OCI-LY1 (cell line): ENCODE results near the gene SYT1.

ENCODE experiments used
- H2AFZ ChIP-seq: fragments of 200-600 bp; sonication (generic), shearing (Covaris generic); 2 replicates; pipeline ENCODE4 v1.6.0; 2014; ENCODE audit warnings: antibody characterized with exemption, mild to moderate bottlenecking, low read length
- H3F3A ChIP-seq: fragments of 200-600 bp; sonication (generic), shearing (Covaris generic); 2 replicates; pipeline ENCODE4 v1.6.0; 2014; ENCODE audit warnings: mild to moderate bottlenecking, antibody characterized with exemption, low read length, moderate library complexity; ENCODE audit not compliant: insufficient read depth
- H3K27ac ChIP-seq: fragments of 200-600 bp; sonication (generic); 2 replicates; pipeline ENCODE4 v1.5.1; 2014; ENCODE audit warnings: low read length, mixed run types, mild to moderate bottlenecking, low read depth; ENCODE audit not compliant: poor library complexity, severe bottlenecking
- H3K27me3 ChIP-seq: fragments of 200-600 bp; sonication (generic); 2 replicates; pipeline ENCODE4 v1.6.0; 2014; ENCODE audit warnings: antibody characterized with exemption, mild to moderate bottlenecking, low read length, moderate library complexity; ENCODE audit not compliant: insufficient read depth
- H3K36me3 ChIP-seq: fragments of 200-600 bp; sonication (generic); 2 replicates; pipeline ENCODE4 v1.6.1; 2014; ENCODE audit warnings: mild to moderate bottlenecking, antibody characterized with exemption, low read length, moderate library complexity, mixed read lengths; ENCODE audit not compliant: insufficient read depth
- H3K4me1 ChIP-seq: fragments of 200-600 bp; sonication (generic); 2 replicates; pipeline ENCODE4 v1.5.1; 2014; ENCODE audit warnings: mild to moderate bottlenecking, low read length, moderate library complexity; ENCODE audit not compliant: insufficient read depth, severe bottlenecking
- H3K4me2 ChIP-seq: fragments of 200-600 bp; sonication (generic), shearing (Covaris generic); 2 replicates; pipeline ENCODE4 v1.6.1; 2014; ENCODE audit warnings: low read length
- H3K4me3 ChIP-seq: fragments of 200-600 bp; sonication (generic); 2 replicates; pipeline ENCODE4 v1.5.1; 2014; ENCODE audit warnings: low read length, low read depth, mild to moderate bottlenecking, mixed read lengths; ENCODE audit not compliant: poor library complexity, severe bottlenecking
- H3K79me2 ChIP-seq: fragments of 200-600 bp; shearing (Covaris generic); 2 replicates; pipeline ENCODE4 v1.6.1; 2016; ENCODE audit warnings: mixed run types, low read length, mixed read lengths; ENCODE audit not compliant: insufficient read depth
- H3K9ac ChIP-seq: fragments of 200-600 bp; sonication (generic), shearing (Covaris generic); 2 replicates; pipeline ENCODE4 v1.6.1; 2014; ENCODE audit warnings: mild to moderate bottlenecking, low read length, mixed read lengths
- H3K9me2 ChIP-seq: fragments of 200-600 bp; sonication (generic), shearing (Covaris generic); 2 replicates; pipeline ENCODE4 v1.6.1; 2014; ENCODE audit warnings: low read depth, mild to moderate bottlenecking, low read length, mixed read lengths
- H3K9me3 ChIP-seq: fragments of 200-600 bp; shearing (Covaris generic); 2 replicates; pipeline ENCODE4 v1.6.1; 2014; ENCODE audit warnings: low read length, mixed read lengths
- H4K20me1 ChIP-seq: fragments of 200-600 bp; sonication (generic), shearing (Covaris generic); 2 replicates; pipeline ENCODE4 v1.6.0; 2016; ENCODE audit warnings: mild to moderate bottlenecking, low read length; ENCODE audit not compliant: insufficient read depth
- CTCF ChIP-seq: fragments of 200-600 bp; sonication (generic), shearing (Covaris generic); IDR thresholded peaks from 2 replicates; pipeline ENCODE4 v1.5.1; 2017; ENCODE audit warnings: mild to moderate bottlenecking, antibody characterized with exemption, low read length, moderate library complexity, mixed read lengths
- EZH2 ChIP-seq: fragments of 200-600 bp; sonication (generic), shearing (Covaris generic); IDR thresholded peaks from 2 replicates; pipeline ENCODE4 v1.8.0; 2017; ENCODE audit warnings: borderline replicate concordance, mixed run types, mild to moderate bottlenecking, antibody characterized with exemption, low read length, moderate library complexity, mixed read lengths

SYT1 gene

GRCh38 chr12:78871566-78871965, 7.0 kb downstream of the SYT1 start:
- Histone ChIP-seq H3K36me3 (no peaks in the 10 kb centered on the region), H3K4me1 (no peaks in the 10 kb centered on the region), H3K9me3 (no peaks in the 10 kb centered on the region), H2AFZ (no peak overlapping the region), H3K79me2 (no peaks in the 10 kb centered on the region), H3K4me3 (no peak overlapping the region), H3F3A (no peaks in the 10 kb centered on the region), H3K27me3 (no peaks in the 10 kb centered on the region), H3K27ac (no peak overlapping the region), H3K9me2 (no peaks in the 10 kb centered on the region), H4K20me1 (no peaks in the 10 kb centered on the region), H3K9ac (no peak overlapping the region), H3K4me2 (no peak overlapping the region)
- no peak for TF ChIP-seq EZH2
- no peak for TF ChIP-seq CTCF

GRCh38 chr12:78878459-78878858, 13.9 kb downstream of the SYT1 start:
- H2AFZ ChIP-seq: no peak overlapping the region
- H3K36me3 ChIP-seq: no peaks in the 10 kb centered on the region
- H4K20me1 ChIP-seq: no peaks in the 10 kb centered on the region
- no peak overlapping the region for H3K9ac ChIP-seq
- no peaks in the 10 kb centered on the region for H3F3A ChIP-seq
- no peak overlapping the region for H3K4me2 ChIP-seq
- H3K9me3 ChIP-seq: no peaks in the 10 kb centered on the region
- no peak overlapping the region for H3K4me3 ChIP-seq
- TF ChIP-seq CTCF: no peak
- no peak for TF ChIP-seq EZH2
- H3K9me2 ChIP-seq: no peaks in the 10 kb centered on the region
- H3K27ac ChIP-seq: no peak overlapping the region
- H3K79me2 ChIP-seq: no peaks in the 10 kb centered on the region
- H3K4me1 ChIP-seq: no peaks in the 10 kb centered on the region
- no peaks in the 10 kb centered on the region for H3K27me3 ChIP-seq

DNA sequence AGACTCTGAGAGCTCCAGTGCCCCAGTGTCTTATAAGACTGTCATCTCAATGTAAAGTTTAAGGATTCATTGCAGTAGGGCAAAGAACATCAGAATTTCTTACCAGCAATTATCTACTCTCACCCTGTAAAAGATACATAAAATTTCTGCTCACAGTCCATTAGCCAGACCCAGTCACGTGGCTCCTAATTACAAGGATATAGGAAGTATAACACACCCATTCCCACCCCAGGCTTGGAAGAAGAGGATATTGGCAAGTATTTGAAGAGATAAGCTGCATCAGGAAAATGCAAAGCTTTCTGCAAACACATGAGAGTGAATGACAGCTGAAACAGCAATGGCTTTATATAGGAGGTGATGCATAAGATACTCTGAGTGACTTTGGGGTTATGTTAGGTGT, 14.3 kb downstream of the SYT1 start:
- Histone ChIP-seq H2AFZ (no peak overlapping the region), H4K20me1 (no peaks in the 10 kb centered on the region), H3K9me2 (no peaks in the 10 kb centered on the region), H3K27me3 (no peaks in the 10 kb centered on the region), H3K4me3 (no peak overlapping the region), H3K9me3 (no peaks in the 10 kb centered on the region), H3F3A (no peaks in the 10 kb centered on the region), H3K9ac (no peak overlapping the region), H3K27ac (no peak overlapping the region), H3K36me3 (no peaks in the 10 kb centered on the region), H3K4me1 (no peaks in the 10 kb centered on the region), H3K79me2 (no peaks in the 10 kb centered on the region), H3K4me2 (no peak overlapping the region)
- TF ChIP-seq CTCF: no peak
- TF ChIP-seq EZH2: no peak
